ENCODE results near the gene TIMP2.

The TIMP2 gene

GRCh38 chr17:78864117-78864516 is 61.1 kb downstream of the TIMP2 start:
- Mint-ChIP-seq H3K4me3 (no peak overlapping the region), H3K4me1 (peaks cover 6% of the 10 kb centered on the region), H3K27me3 (no peaks in the 10 kb centered on the region), H3K9me3 (no peaks in the 10 kb centered on the region), H3K27ac (no peak overlapping the region)
- DNase-seq = no peak
- no peak for ATAC-seq

GRCh38 chr17:78862073-78863023 is 62.8 kb downstream of the TIMP2 start:
- Mint-ChIP-seq H3K27ac (no peak overlapping the region), H3K4me1 (peaks cover 6% of the 10 kb centered on the region), H3K9me3 (no peaks in the 10 kb centered on the region), H3K4me3 (no peak overlapping the region), H3K27me3 (no peaks in the 10 kb centered on the region)
- no peak for ATAC-seq
- DNase-seq = no peak

- Mint-ChIP-seq H3K9me3 (no peaks in the 10 kb centered on the region), H3K4me3 (no peak overlapping the region), H3K27ac (no peak overlapping the region), H3K4me1 (peaks cover 6% of the 10 kb centered on the region), H3K27me3 (no peaks in the 10 kb centered on the region)
- no peak for DNase-seq
- no peak for ATAC-seq
Measured at GRCh38 chr17:78861229-78861628, 64.0 kb downstream of the TIMP2 start.

- Mint-ChIP-seq H3K9me3 (no peaks in the 10 kb centered on the region), H3K27ac (no peak overlapping the region), H3K4me3 (no peak overlapping the region), H3K4me1 (no peaks in the 10 kb centered on the region), H3K27me3 (no peaks in the 10 kb centered on the region)
- ATAC-seq = no peak
- DNase-seq = no peak
Measured at GRCh38 chr17:78859051-78859450, 66.1 kb downstream of the TIMP2 start.

- no peaks in the 10 kb centered on the region for H3K4me1 Mint-ChIP-seq
- no peak overlapping the region for H3K4me3 Mint-ChIP-seq
- ATAC-seq (no peak), DNase-seq (no peak)
- no peaks in the 10 kb centered on the region for H3K9me3 Mint-ChIP-seq
- H3K27ac Mint-ChIP-seq = no peak overlapping the region
- no peaks in the 10 kb centered on the region for H3K27me3 Mint-ChIP-seq
Measured at GRCh38 chr17:78857266-78857665, 67.9 kb downstream of the TIMP2 start.

GRCh38 chr17:78855561-78856165 is 69.5 kb downstream of the TIMP2 start:
- DNase-seq = no peak
- Mint-ChIP-seq H3K27me3 (no peaks in the 10 kb centered on the region), H3K9me3 (no peaks in the 10 kb centered on the region), H3K4me1 (no peaks in the 10 kb centered on the region), H3K4me3 (no peak overlapping the region), H3K27ac (peak overlapping the region in 1 of 2 donors; percentile 48)
- ATAC-seq = no peak

GRCh38 chr17:78854508-78854907 is 70.7 kb downstream of the TIMP2 start:
- DNase-seq (no peak), ATAC-seq (no peak)
- H3K4me1 Mint-ChIP-seq = no peaks in the 10 kb centered on the region
- H3K9me3 Mint-ChIP-seq = no peaks in the 10 kb centered on the region
- no peak overlapping the region for H3K27ac Mint-ChIP-seq
- no peak overlapping the region for H3K4me3 Mint-ChIP-seq
- no peaks in the 10 kb centered on the region for H3K27me3 Mint-ChIP-seq

- no peaks in the 10 kb centered on the region for H3K9me3 Mint-ChIP-seq
- ATAC-seq (no peak), DNase-seq (no peak)
- no peak overlapping the region for H3K4me3 Mint-ChIP-seq
- no peaks in the 10 kb centered on the region for H3K4me1 Mint-ChIP-seq
- H3K27ac Mint-ChIP-seq = no peak overlapping the region
- H3K27me3 Mint-ChIP-seq = no peaks in the 10 kb centered on the region
Measured at GRCh38 chr17:78853926-78854394, 71.2 kb downstream of the TIMP2 start.

- H3K27me3 Mint-ChIP-seq = no peaks in the 10 kb centered on the region
- ATAC-seq = no peak
- H3K27ac Mint-ChIP-seq = no peak overlapping the region
- no peak overlapping the region for H3K4me3 Mint-ChIP-seq
- H3K4me1 Mint-ChIP-seq = no peaks in the 10 kb centered on the region
- DNase-seq = no peak
- no peaks in the 10 kb centered on the region for H3K9me3 Mint-ChIP-seq
Measured at GRCh38 chr17:78852709-78853121, 72.5 kb downstream of the TIMP2 start.

- Mint-ChIP-seq H3K4me3 (no peak overlapping the region), H3K9me3 (no peaks in the 10 kb centered on the region), H3K4me1 (peaks cover 7% of the 10 kb centered on the region), H3K27me3 (no peaks in the 10 kb centered on the region), H3K27ac (no peak overlapping the region)
- ATAC-seq (no peak), DNase-seq (no peak)
Measured at GRCh38 chr17:78849026-78849425, 76.2 kb downstream of the TIMP2 start.

- ATAC-seq (no peak), DNase-seq (no peak)
- no peak overlapping the region for H3K4me3 Mint-ChIP-seq
Measured at GRCh38 chr17:78847052-78847451, 78.1 kb downstream of the TIMP2 start.

GRCh38 chr17:78844301-78845005 is 80.7 kb downstream of the TIMP2 start:
- Mint-ChIP-seq H3K27ac (no peak overlapping the region), H3K27me3 (no peaks in the 10 kb centered on the region), H3K9me3 (no peaks in the 10 kb centered on the region), H3K4me3 (no peak overlapping the region), H3K4me1 (peaks cover 23% of the 10 kb centered on the region)
- DNase-seq = no peak
- ATAC-seq = no peak

More at GRCh38 chr17:78847052-78847451, 78.1 kb downstream of the TIMP2 start:
- H3K27me3 Mint-ChIP-seq = no peaks in the 10 kb centered on the region
- H3K9me3 Mint-ChIP-seq = no peaks in the 10 kb centered on the region
- no peak overlapping the region for H3K27ac Mint-ChIP-seq
- peaks cover 21% of the 10 kb centered on the region for H3K4me1 Mint-ChIP-seq

GRCh38 chr17:78842881-78843565 is 82.2 kb downstream of the TIMP2 start:
- no peaks in the 10 kb centered on the region for H3K27me3 Mint-ChIP-seq
- no peaks in the 10 kb centered on the region for H3K9me3 Mint-ChIP-seq
- H3K4me3 Mint-ChIP-seq = peak overlapping the region in 1 of 2 donors; percentile 22
- ATAC-seq (no peak), DNase-seq (peak; percentile 50 to 61)
- peak overlapping the region in 1 of 2 donors; percentile 80 for H3K27ac Mint-ChIP-seq
- peaks cover 38% of the 10 kb centered on the region for H3K4me1 Mint-ChIP-seq

GRCh38 chr17:78840780-78841611 is 84.2 kb downstream of the TIMP2 start, which contains the start of gene USP36:
USP36 (minus strand) TSS chr17:78840814; CDS start chr17:78836363, 4,451 bp downstream.
- H3K9me3 Mint-ChIP-seq = no peaks in the 10 kb centered on the region
- peak within 1 kb of the TSS; percentile 77 to 95 for H3K4me3 Mint-ChIP-seq
- peak; percentile 92 for ATAC-seq
- peak within 1 kb of the TSS; percentile 97 to 99 for H3K27ac Mint-ChIP-seq
- peak; percentile 100 for DNase-seq
- H3K4me1 Mint-ChIP-seq = peaks cover 47% of the 10 kb centered on the region
- H3K27me3 Mint-ChIP-seq = no peaks in the 10 kb centered on the region

- ATAC-seq (no peak), DNase-seq (no peak)
- H3K4me3 Mint-ChIP-seq = peak overlapping the region; percentile 77 to 92
- peak overlapping the region; percentile 97 to 99 for H3K27ac Mint-ChIP-seq
- no peaks in the 10 kb centered on the region for H3K27me3 Mint-ChIP-seq
- no peaks in the 10 kb centered on the region for H3K9me3 Mint-ChIP-seq
- H3K4me1 Mint-ChIP-seq = peaks cover 47% of the 10 kb centered on the region
Measured at GRCh38 chr17:78840530-78840779, 84.7 kb downstream of the TIMP2 start.

Data from stimulated activated naive CD8-positive, alpha-beta T cell treated with anti-CD3 and anti-CD28 coated beads, Interleukin-15, amount 100 ng/mL, for 72 hours (primary cell).